Measurements from ENCODE around the gene EVL. TPM values are rescaled to one million over a fixed set of nuclear protein-coding genes. Genes with fewer than 3 reads are reported as not detected.
A peak's percentile ranks its signal among the peaks of the same experiment; 100 is the strongest.

EVL gene
- total and polyA plus RNA-seq, 4 donors = 54.5 to 99.9 (median 78.2) TPM

- ATAC-seq (ENCODE audit: insufficient read depth, low FRiP score) (no peak), DNase-seq (peak; percentile 58 to 79 (median 61))
- H3K9me3 ChIP-seq (ENCODE audit: control insufficient read depth in 4 of 4, insufficient read depth in 3 of 4, low read length in 3 of 4) = no peaks in the 10 kb centered on the region
- no peaks in the 10 kb centered on the region for H3K36me3 ChIP-seq (ENCODE audit: control insufficient read depth in 4 of 4, insufficient read depth in 4 of 4, low read length in 4 of 4)
- H3K27ac ChIP-seq (ENCODE audit: low read depth in 1 of 2, low read length in 1 of 2) = no peak overlapping the region
- H3K4me3 ChIP-seq = no peak overlapping the region
- 79 to 88% methylated on average over 4 of the region's 4 CpGs for WGBS, 2 donors
- peaks cover 4 to 80% (median 48%) of the 10 kb centered on the region in 5 donors for H3K4me1 ChIP-seq (ENCODE audit: control insufficient read depth in 5 of 5, insufficient read depth in 5 of 5, low read length in 5 of 5)
- no peak overlapping the region for H3K9ac ChIP-seq (ENCODE audit: insufficient read depth in 1 of 2, low read length in 2 of 2)
- H3K27me3 ChIP-seq (ENCODE audit: control insufficient read depth in 3 of 3, insufficient read depth in 3 of 3, low read length in 2 of 3) = no peaks in the 10 kb centered on the region
- no peak for TF ChIP-seq CTCF (IDR thresholded peaks at IDR 0.05; ENCODE audit: control extremely low read depth, extremely low read depth)
These were observed 30.8 kb upstream of the EVL start for GRCh38 chr14:100034468-100034867.

- Histone ChIP-seq H3K4me3 (no peak overlapping the region), H3K27ac (ENCODE audit: low read depth in 1 of 2, low read length in 1 of 2) (no peak overlapping the region), H3K9me3 (ENCODE audit: control insufficient read depth in 4 of 4, insufficient read depth in 3 of 4, low read length in 3 of 4) (no peaks in the 10 kb centered on the region), H3K4me1 (ENCODE audit: control insufficient read depth in 5 of 5, insufficient read depth in 5 of 5, low read length in 5 of 5) (peaks cover 3 to 74% (median 49%) of the 10 kb centered on the region in 5 donors), H3K9ac (ENCODE audit: insufficient read depth in 1 of 2, low read length in 2 of 2) (no peak overlapping the region), H3K36me3 (ENCODE audit: control insufficient read depth in 4 of 4, insufficient read depth in 4 of 4, low read length in 4 of 4) (no peaks in the 10 kb centered on the region), H3K27me3 (ENCODE audit: control insufficient read depth in 3 of 3, insufficient read depth in 3 of 3, low read length in 2 of 3) (no peaks in the 10 kb centered on the region)
- TF ChIP-seq CTCF (IDR thresholded peaks at IDR 0.05; ENCODE audit: control extremely low read depth, extremely low read depth) = no peak
- DNase-seq (peak in 2 of 3 donors; percentile 83 to 88), ATAC-seq (ENCODE audit: insufficient read depth, low FRiP score) (no peak)
These were observed 30.2 kb upstream of the EVL start for GRCh38 chr14:100034961-100035500.

- Histone ChIP-seq H3K36me3 (ENCODE audit: control insufficient read depth in 4 of 4, insufficient read depth in 4 of 4, low read length in 4 of 4) (no peaks in the 10 kb centered on the region), H3K4me1 (ENCODE audit: control insufficient read depth in 5 of 5, insufficient read depth in 5 of 5, low read length in 5 of 5) (peaks cover 3 to 69% (median 49%) of the 10 kb centered on the region in 5 donors), H3K9ac (ENCODE audit: insufficient read depth in 1 of 2, low read length in 2 of 2) (no peak overlapping the region), H3K27ac (ENCODE audit: low read depth in 1 of 2, low read length in 1 of 2) (no peak overlapping the region), H3K9me3 (ENCODE audit: control insufficient read depth in 4 of 4, insufficient read depth in 3 of 4, low read length in 3 of 4) (no peaks in the 10 kb centered on the region), H3K27me3 (ENCODE audit: control insufficient read depth in 3 of 3, insufficient read depth in 3 of 3, low read length in 2 of 3) (no peaks in the 10 kb centered on the region), H3K4me3 (no peak overlapping the region)
- DNase-seq = no peak
- WGBS, 2 donors = 94 to 97% methylated on average over 2 of the region's 2 CpGs
- ATAC-seq (ENCODE audit: insufficient read depth, low FRiP score) = no peak
- TF ChIP-seq CTCF (IDR thresholded peaks at IDR 0.05; ENCODE audit: control extremely low read depth, extremely low read depth) = no peak
These were observed 29.5 kb upstream of the EVL start for GRCh38 chr14:100035700-100036099.

- peaks cover 2 to 57% (median 36%) of the 10 kb centered on the region in 5 donors for H3K4me1 ChIP-seq (ENCODE audit: control insufficient read depth in 5 of 5, insufficient read depth in 5 of 5, low read length in 5 of 5)
- no peak for TF ChIP-seq CTCF (IDR thresholded peaks at IDR 0.05; ENCODE audit: control extremely low read depth, extremely low read depth)
- H3K9me3 ChIP-seq (ENCODE audit: control insufficient read depth in 4 of 4, insufficient read depth in 3 of 4, low read length in 3 of 4) = no peaks in the 10 kb centered on the region
- no peak overlapping the region for H3K9ac ChIP-seq (ENCODE audit: insufficient read depth in 1 of 2, low read length in 2 of 2)
- H3K27ac ChIP-seq (ENCODE audit: low read depth in 1 of 2, low read length in 1 of 2) = no peak overlapping the region
- WGBS, 2 donors = 68 to 76% methylated on average over 2 of the region's 2 CpGs
- no peak for ATAC-seq (ENCODE audit: insufficient read depth, low FRiP score)
- peak; percentile 76 to 93 (median 89) for DNase-seq
- H3K36me3 ChIP-seq (ENCODE audit: control insufficient read depth in 4 of 4, insufficient read depth in 4 of 4, low read length in 4 of 4) = no peaks in the 10 kb centered on the region
- H3K27me3 ChIP-seq (ENCODE audit: control insufficient read depth in 3 of 3, insufficient read depth in 3 of 3, low read length in 2 of 3) = no peaks in the 10 kb centered on the region
- no peak overlapping the region for H3K4me3 ChIP-seq
These were observed 27.9 kb upstream of the EVL start for GRCh38 chr14:100037353-100037752.

All from lung (tissue), 12 donors.